Keratinocyte (primary cell): ENCODE results near the gene ILDR1. TPM values are rescaled to one million over a fixed set of nuclear protein-coding genes. Genes with fewer than 3 reads are reported as not detected.

ENCODE experiments used
- DNase-seq: peaks from one replicate; pipeline ENCODE4 v3.0.0-alpha.2; 2011; ENCODE audit warnings: low read depth, missing footprints, low spot score
- FAIRE-seq: peaks from 2 replicates; lab custom pipeline; 2011; peaks lifted over from hg19 to GRCh38; lab: Jason Lieb, UNC
- H2AFZ ChIP-seq: 2 replicates; pipeline ENCODE4 v1.6.0; 2012; ENCODE audit warnings: low read length, control low read depth, inconsistent platforms; ENCODE audit not compliant: control insufficient read depth
- H3K27ac ChIP-seq: 2 replicates; pipeline ENCODE4 v1.5.1; 2011; ENCODE audit warnings: low read length; ENCODE audit not compliant: control insufficient read depth, insufficient read depth
- H3K27me3 ChIP-seq: 3 replicates; pipeline ENCODE4 v1.6.0; 2011; ENCODE audit warnings: low read length; ENCODE audit not compliant: control insufficient read depth, insufficient read depth; ENCODE audit errors: extremely low read depth
- H3K36me3 ChIP-seq, 2 experiments: 2 replicates in 1 of 2; 3 replicates in 1 of 2; pipeline ENCODE4 v1.5.1; 2011; ENCODE audit warnings: low read length in 2 of 2, mild to moderate bottlenecking in 1 of 2; ENCODE audit not compliant: control insufficient read depth in 2 of 2, insufficient read depth in 2 of 2; ENCODE audit errors: extremely low read depth in 1 of 2
- H3K4me1 ChIP-seq: 3 replicates; pipeline ENCODE4 v1.5.1; 2011; ENCODE audit warnings: low read length; ENCODE audit not compliant: control insufficient read depth, insufficient read depth; ENCODE audit errors: extremely low read depth
- H3K4me2 ChIP-seq: 3 replicates; pipeline ENCODE4 v1.6.0; 2011; ENCODE audit warnings: low read depth, low read length; ENCODE audit not compliant: control insufficient read depth, insufficient read depth; ENCODE audit errors: extremely low read depth
- H3K4me3 ChIP-seq, 3 experiments: fragments of 200-600 bp in 1 of 3; sonication (generic) in 1 of 3; 2 replicates in 2 of 3; 3 replicates in 1 of 3; pipeline ENCODE4 v1.5.1; 2011 to 2016; ENCODE audit warnings: low read length in 3 of 3, mild to moderate bottlenecking in 3 of 3, control low read depth in 2 of 3, inconsistent platforms in 1 of 3, low read depth in 1 of 3, mixed read lengths in 1 of 3, mixed run types in 1 of 3, moderate library complexity in 1 of 3; ENCODE audit not compliant: control insufficient read depth in 2 of 3, insufficient read depth in 2 of 3; ENCODE audit errors: extremely low read depth in 1 of 3
- H3K79me2 ChIP-seq: 2 replicates; pipeline ENCODE4 v1.6.0; 2012; ENCODE audit warnings: low read length; ENCODE audit not compliant: control insufficient read depth, insufficient read depth
- H3K9ac ChIP-seq: 3 replicates; pipeline ENCODE4 v1.6.0; 2011; ENCODE audit warnings: low read length; ENCODE audit not compliant: control insufficient read depth, insufficient read depth; ENCODE audit errors: extremely low read depth
- H3K9me1 ChIP-seq: 3 replicates; pipeline ENCODE4 v1.6.0; 2011; ENCODE audit warnings: low read length; ENCODE audit not compliant: control insufficient read depth, insufficient read depth; ENCODE audit errors: extremely low read depth
- H3K9me3 ChIP-seq: 2 replicates; pipeline ENCODE4 v1.5.1; 2012; ENCODE audit warnings: low read depth, low read length; ENCODE audit not compliant: control insufficient read depth
- H4K20me1 ChIP-seq: 3 replicates; pipeline ENCODE4 v1.6.0; 2011; ENCODE audit warnings: low read length; ENCODE audit not compliant: control insufficient read depth, insufficient read depth; ENCODE audit errors: extremely low read depth
- EZH2 ChIP-seq: IDR thresholded peaks from one replicate; pipeline ENCODE4 v1.6.1; 2012; ENCODE audit warnings: inconsistent platforms, mild to moderate bottlenecking, low read length, moderate library complexity
- dilution Hi-C: fragments of 300-500 bp; cut with MboI; formaldehyde crosslinking; loops from one replicate; pipeline ENCODE4 v1.7.0; 2020; ENCODE audit warnings: low sequenced_read_pairs; ENCODE audit not compliant: extremely low pct_ligation_motif_present
- polyA plus RNA-seq, 5 experiments: library from polyadenylated mRNA; depleted of rRNA in 3 of 5; stranded (reverse) in 3 of 5; stranded (forward) in 1 of 5; unstranded in 1 of 5; fragments of >200 nt; gene quantifications; 1 replicate in 1 of 5; 2 replicates in 3 of 5; 3 replicates in 1 of 5; pipeline versions ENCODE4 v1.2.1 to v1.2.3, GENCODE V29; 2011 to 2012; ENCODE audit warnings: missing spikeins in 2 of 5, low read depth in 1 of 5, low replicate concordance in 1 of 5
- TF ChIP-seq, protein P1 (sequence below), 3 experiments: IDR thresholded peaks in 1 of 3; conservative IDR thresholded peaks in 1 of 3; optimal IDR thresholded peaks in 1 of 3; 2 replicates in 2 of 3; 3 replicates in 1 of 3; pipeline versions ENCODE3 to v1.5.1; 2011; ENCODE audit warnings: low read length in 3 of 3, mild to moderate bottlenecking in 3 of 3, moderate library complexity in 2 of 3, control low read depth in 1 of 3, inconsistent platforms in 1 of 3; ENCODE audit not compliant: insufficient read depth in 2 of 3; ENCODE audit errors: extremely low read depth in 1 of 3

ILDR1 gene
- polyA plus RNA-seq, 1 donor (not counting 4 experiments of a cell fraction or from before 2014, with no cell fraction given) = 0.09 TPM

DNA sequence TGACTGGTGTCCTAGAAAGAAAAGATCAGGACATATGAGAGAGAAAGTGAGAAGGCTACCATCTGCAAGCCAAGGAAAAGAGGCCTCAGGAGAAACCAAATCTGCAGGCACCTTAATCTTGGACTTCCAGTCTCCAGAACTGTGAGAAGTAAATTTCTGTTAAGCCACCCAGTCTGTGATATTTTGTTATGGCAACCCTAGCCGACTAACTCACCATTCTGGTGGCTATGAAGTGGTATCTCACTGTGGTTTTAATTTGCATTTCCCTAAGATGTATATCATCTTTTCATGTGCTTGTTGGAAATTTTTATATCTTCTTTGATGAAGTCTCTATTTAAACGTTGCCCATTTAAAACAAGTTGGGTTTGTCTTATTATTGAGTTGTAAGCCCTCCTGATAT lies 40.6 kb downstream of the ILDR1 start:
- Histone ChIP-seq H3K4me3 (peak overlapping the region in 1 of 3 experiments; percentile 12), H2AFZ (no peak overlapping the region), H3K9ac (no peak overlapping the region), H3K9me1 (peaks cover 2% of the 10 kb centered on the region), H3K79me2 (no peaks in the 10 kb centered on the region), H3K9me3 (no peaks in the 10 kb centered on the region), H3K27ac (no peak overlapping the region), H3K36me3 (no peaks in the 10 kb centered on the region), H3K4me2 (no peak overlapping the region), H3K27me3 (no peaks in the 10 kb centered on the region), H3K4me1 (peaks cover 11% of the 10 kb centered on the region), H4K20me1 (no peaks in the 10 kb centered on the region)
- dilution Hi-C loops = no loop called here
- no peak for DNase-seq
- no peak for FAIRE-seq
- TF ChIP-seq EZH2 = no peak
- TF ChIP-seq, protein P1, sequence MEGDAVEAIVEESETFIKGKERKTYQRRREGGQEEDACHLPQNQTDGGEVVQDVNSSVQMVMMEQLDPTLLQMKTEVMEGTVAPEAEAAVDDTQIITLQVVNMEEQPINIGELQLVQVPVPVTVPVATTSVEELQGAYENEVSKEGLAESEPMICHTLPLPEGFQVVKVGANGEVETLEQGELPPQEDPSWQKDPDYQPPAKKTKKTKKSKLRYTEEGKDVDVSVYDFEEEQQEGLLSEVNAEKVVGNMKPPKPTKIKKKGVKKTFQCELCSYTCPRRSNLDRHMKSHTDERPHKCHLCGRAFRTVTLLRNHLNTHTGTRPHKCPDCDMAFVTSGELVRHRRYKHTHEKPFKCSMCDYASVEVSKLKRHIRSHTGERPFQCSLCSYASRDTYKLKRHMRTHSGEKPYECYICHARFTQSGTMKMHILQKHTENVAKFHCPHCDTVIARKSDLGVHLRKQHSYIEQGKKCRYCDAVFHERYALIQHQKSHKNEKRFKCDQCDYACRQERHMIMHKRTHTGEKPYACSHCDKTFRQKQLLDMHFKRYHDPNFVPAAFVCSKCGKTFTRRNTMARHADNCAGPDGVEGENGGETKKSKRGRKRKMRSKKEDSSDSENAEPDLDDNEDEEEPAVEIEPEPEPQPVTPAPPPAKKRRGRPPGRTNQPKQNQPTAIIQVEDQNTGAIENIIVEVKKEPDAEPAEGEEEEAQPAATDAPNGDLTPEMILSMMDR (optimal IDR thresholded peaks at IDR 0.05 in 1 of 3, IDR thresholded peaks at IDR 0.05 in 1 of 3, conservative IDR thresholded peaks at IDR 0.05 in 1 of 3; ENCODE audit: extremely low read depth in 1 of 3, insufficient read depth in 2 of 3, low read length in 3 of 3) = no peak

DNA sequence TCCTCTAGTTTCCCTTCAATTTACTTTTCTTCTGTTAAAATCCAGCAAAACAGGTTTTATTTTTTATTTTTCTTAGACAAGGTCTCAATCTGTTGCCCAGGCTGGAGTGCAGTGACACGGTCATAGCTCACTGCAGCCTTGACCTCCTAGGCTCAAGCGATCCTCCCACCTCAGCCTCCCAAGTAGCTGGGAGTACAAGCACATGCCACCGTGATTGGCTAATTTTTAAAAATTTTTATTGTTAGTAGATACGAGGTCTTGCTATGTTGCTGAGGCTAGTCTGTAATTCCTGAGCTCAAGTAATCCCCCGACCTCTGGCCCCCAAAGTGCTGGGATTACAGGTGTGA lies 41.6 kb downstream of the ILDR1 start:
- H3K9ac ChIP-seq = no peak overlapping the region
- H3K9me3 ChIP-seq = no peaks in the 10 kb centered on the region
- peaks cover 2% of the 10 kb centered on the region for H3K9me1 ChIP-seq
- H3K36me3 ChIP-seq = no peaks in the 10 kb centered on the region
- no peak overlapping the region for H3K27ac ChIP-seq
- H3K27me3 ChIP-seq = no peaks in the 10 kb centered on the region
- H2AFZ ChIP-seq = no peak overlapping the region
- H3K4me2 ChIP-seq = peak overlapping the region; percentile 36
- DNase-seq (no peak), FAIRE-seq (no peak)
- H4K20me1 ChIP-seq = no peaks in the 10 kb centered on the region
- peak overlapping the region in 1 of 3 experiments; percentile 29 for H3K4me3 ChIP-seq
- no peak for TF ChIP-seq EZH2
- TF ChIP-seq, protein P1 (optimal IDR thresholded peaks at IDR 0.05 in 1 of 3, IDR thresholded peaks at IDR 0.05 in 1 of 3, conservative IDR thresholded peaks at IDR 0.05 in 1 of 3; ENCODE audit: extremely low read depth in 1 of 3, insufficient read depth in 2 of 3, low read length in 3 of 3) = no peak
- dilution Hi-C loops = no loop called here
- no peaks in the 10 kb centered on the region for H3K79me2 ChIP-seq
- H3K4me1 ChIP-seq = peaks cover 20% of the 10 kb centered on the region
